GM21576 (cell line): ENCODE measurements around the gene NUTM2G.
"Not testable (repeated sequence)": the region's sequence is repeated elsewhere in the genome, so short reads cannot be mapped to it uniquely, and the experiment has no call there.

Experiments used
- ATAC-seq: cut with Tn5 transposase; IDR thresholded peaks from one replicate; pipeline ENCODE4 v1.9.1; 2021; ENCODE audit warnings: mild to moderate bottlenecking, moderate library complexity; ENCODE audit not compliant: unreplicated experiment

The NUTM2G gene

DNA sequence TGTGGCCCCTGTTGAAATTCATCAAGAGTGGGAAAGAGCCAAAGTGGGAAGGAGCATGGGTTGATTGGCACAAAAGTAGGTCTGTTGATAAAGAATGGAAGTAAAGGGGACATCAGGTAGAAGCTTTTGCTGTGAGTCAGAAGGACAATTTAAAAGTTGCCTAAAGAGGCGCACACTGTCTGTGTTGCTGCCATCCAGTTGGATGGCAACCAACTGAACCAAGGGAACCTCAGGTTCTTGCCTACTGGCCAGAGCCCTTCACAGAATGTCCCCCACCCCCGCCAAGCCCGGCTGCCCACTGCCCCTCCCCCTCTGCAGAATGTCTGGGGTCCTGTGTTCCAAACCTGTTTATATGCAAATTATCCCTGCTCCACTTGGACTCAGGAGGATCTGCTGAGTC lies at the start of gene NUTM2G:
TSS of gene NUTM2G (plus strand) at position 301 of the 400 bp plus-strand sequence. CDS start 182 bp downstream, outside the sequence.
- not testable (repeated sequence) for ATAC-seq

- ATAC-seq: no peak
Measured at GRCh38 chr9:96883922-96884321, 44.7 kb upstream of the NUTM2G start.

- no peak for ATAC-seq
Measured at GRCh38 chr9:96884443-96884842, 44.2 kb upstream of the NUTM2G start.

DNA sequence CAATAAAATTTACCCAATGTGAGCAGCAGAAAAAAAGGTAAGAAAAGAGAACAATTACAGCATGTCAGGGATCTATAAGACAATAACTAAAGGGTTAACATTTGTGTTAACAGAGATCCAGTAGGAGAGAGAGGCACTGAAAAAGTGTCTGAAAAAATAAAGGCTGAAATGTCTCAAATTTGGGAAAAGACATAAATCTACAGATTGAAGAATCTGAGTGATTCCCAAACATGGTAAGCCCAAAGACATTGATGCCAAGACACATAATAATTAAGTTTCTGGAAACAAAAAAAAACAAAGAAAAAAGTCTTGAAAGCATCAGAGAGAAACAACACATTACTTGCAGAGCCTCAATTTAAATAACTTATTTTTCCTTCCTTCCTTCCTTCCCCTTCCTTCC lies 43.2 kb upstream of the NUTM2G start:
- no peak for ATAC-seq

GRCh38 chr9:96888591-96888990 lies 40.1 kb upstream of the NUTM2G start:
- ATAC-seq: no peak

GRCh38 chr9:96892131-96892530 lies 36.5 kb upstream of the NUTM2G start:
- no peak for ATAC-seq

- not testable (repeated sequence) for ATAC-seq
Measured at GRCh38 chr9:96900010-96900409, 28.6 kb upstream of the NUTM2G start.

DNA sequence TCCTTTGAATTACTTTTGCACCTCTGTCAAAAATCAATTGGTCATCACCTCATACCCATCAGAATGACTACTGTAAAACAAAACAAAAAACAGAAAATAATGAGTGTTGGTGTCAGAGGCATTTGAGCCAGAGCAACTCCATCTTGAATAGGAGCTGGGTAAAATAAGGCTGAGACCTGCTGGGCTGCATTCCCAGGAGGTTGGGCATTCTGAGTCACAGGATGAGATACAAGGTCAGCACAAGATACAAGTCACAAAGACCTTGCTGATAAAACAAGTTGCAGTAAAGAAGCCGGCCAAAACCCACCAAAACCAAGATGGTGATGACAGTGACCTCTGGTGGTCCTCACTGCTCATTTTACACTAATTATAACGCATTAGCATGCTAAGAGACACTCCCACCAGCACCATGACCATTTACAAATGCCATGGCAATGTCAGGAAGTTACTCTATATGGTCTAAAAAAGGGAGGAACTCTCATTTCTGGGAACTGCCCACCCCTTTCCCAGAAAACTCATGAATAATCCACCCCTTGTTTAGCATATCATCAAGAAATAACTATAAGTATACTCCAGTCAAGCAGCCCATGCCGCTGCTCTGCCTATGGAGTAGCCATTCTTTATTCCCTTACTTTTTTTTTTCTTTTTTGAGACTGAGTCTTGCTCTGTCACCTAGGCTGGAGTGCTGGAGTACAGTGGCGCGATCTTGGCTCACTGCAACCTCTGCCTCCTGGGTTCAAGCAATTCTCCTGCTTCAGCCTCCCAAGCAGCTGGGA lies 23.5 kb upstream of the NUTM2G start:
- ATAC-seq: not testable (repeated sequence)

GRCh38 chr9:96908479-96908878 lies 20.2 kb upstream of the NUTM2G start:
- ATAC-seq: not testable (repeated sequence)

DNA sequence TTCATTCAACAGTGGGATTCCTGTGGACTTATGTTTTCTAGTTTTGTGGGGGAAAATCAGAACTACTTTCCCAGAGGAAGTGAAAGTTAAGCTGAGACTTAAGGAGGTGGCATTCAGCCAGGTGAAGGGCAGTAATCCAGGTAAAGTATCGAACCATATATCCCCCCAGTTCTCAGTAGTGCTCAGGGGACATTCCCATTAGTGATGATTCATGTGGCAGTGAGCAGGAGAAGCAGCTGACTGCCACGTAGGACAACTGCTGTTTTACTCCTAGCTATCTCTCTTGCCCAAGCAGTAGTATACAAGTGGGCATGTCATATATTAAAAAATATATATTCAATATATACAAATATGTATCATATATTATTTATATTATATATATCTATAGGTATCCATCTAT lies 13.1 kb upstream of the NUTM2G start:
- not testable (repeated sequence) for ATAC-seq

DNA sequence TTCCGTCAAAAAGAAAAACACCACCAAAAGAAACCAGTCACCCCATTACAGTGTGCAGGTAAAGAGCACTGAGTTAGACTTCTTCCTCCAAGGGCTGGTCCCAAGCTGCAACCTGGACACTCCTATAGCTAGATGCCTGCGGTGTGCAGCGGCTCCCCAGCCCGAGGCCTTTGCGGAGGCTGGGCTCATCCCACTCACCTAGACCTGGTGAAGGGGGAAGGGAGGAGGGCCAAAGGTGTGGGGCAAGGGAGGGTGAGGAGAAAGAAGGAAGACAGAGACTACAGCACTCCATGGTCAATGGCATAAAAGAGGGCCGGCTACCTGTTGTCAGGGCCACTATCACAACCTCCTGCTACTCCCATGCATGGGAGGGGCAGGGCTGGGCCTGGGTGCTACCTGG lies 12.1 kb upstream of the NUTM2G start:
- not testable (repeated sequence) for ATAC-seq

GRCh38 chr9:96918550-96918949 lies 10.1 kb upstream of the NUTM2G start:
- not testable (repeated sequence) for ATAC-seq

GRCh38 chr9:96920803-96921202 lies 7.8 kb upstream of the NUTM2G start:
- not testable (repeated sequence) for ATAC-seq

DNA sequence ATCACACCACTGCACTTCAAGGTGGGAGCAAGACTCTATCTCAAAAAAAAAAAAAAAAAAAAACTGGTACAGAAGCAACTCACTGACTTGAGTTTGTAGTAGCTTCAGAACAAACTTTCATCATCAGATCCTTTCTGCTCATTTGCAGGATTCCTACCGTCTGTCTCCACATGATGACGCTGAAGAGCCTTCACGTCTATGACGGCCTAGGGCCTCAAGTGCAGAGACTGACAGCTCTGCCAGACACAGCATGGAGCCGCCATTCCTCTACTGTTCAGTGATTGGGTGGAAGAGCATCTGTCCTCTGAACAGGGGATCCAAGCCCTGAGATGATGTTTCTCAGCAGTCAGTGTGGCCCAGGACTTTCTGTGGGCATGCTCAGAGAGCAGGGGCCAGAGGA lies 3.1 kb upstream of the NUTM2G start:
- not testable (repeated sequence) for ATAC-seq

DNA sequence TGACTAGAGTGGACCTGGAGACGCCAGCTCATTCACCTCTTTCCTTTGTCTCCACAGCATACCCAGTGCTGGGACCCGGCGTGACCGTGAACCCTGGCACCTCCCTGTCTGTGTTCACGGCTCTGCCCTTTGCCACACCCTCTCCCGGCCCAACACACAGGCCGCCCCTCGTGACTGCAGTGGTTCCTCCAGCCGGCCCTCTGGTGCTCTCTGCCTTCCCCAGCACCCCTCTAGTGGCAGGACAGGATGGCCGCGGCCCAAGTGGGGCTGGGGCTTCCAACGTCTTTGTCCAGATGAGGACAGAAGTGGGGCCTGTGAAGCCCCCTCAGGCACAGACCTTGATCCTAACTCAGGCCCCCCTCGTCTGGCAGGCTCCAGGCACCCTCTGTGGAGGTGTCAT lies 3.0 kb downstream of the NUTM2G start:
- ATAC-seq: not testable (repeated sequence)

- not testable (repeated sequence) for ATAC-seq
Measured at GRCh38 chr9:96934097-96934496, 5.5 kb downstream of the NUTM2G start.

- ATAC-seq: not testable (repeated sequence)
Measured at GRCh38 chr9:96934706-96935105, 6.1 kb downstream of the NUTM2G start.

- not testable (repeated sequence) for ATAC-seq
Measured at GRCh38 chr9:96935401-96935800, 6.8 kb downstream of the NUTM2G start.

GRCh38 chr9:96937442-96937841 lies 8.8 kb downstream of the NUTM2G start:
- not testable (repeated sequence) for ATAC-seq

DNA sequence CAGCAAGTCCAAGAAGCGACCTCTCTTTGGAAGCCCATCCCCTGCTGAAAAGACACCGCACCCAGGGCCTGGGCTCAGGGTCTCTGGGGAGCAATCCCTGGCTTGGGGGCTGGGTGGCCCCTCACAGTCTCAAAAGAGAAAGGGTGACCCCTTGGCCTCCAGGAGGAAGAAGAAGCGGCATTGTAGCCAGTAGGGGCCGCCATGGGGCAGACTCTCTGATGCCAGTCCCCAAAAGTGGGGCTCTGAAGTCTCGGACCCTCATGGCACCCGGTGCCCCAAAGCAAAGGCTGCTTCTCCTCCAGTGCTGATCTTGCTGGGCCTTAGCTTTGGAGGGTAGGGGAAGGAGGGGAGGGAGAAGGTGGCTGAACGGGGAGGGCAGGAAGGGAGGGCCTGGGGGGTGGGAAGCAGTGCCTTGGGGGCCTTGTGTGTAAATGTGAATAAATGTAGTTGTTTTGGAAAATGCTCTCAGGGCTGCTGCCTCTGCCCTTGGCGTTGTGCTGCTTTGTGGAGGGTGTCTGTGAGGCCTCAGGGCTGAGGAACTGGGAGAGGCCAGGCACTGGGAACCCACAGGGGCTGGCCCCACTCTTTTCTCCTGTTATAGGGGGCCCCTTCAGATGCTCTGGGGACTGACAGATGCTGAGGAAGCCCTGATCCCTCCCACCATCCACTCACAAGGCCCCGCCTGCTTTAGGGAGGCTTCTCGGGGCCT lies 10.5 kb downstream of the NUTM2G start:
- ATAC-seq: not testable (repeated sequence)

DNA sequence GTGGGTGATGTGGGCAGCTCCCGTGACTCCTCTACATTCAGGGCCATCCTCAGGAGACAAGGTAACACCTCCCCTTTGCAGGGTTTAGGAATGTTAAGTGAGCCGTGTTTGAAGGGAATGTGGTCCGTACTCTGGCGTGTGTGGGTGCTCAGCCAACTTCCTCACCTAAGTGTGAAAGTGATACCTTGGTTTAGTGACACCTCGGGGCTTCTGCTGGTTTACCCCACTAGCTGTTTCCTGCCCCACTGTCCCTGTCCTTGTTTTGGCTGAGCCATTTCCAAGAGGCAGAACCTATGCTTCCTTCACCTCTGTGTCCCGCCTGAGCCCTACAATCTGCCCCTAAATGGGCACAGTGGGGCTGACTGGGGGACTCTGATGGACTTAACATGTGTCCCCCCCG lies 12.3 kb downstream of the NUTM2G start:
- ATAC-seq: not testable (repeated sequence)

GRCh38 chr9:96941628-96942027 lies 13.0 kb downstream of the NUTM2G start:
- not testable (repeated sequence) for ATAC-seq
